ENCODE results near the gene TAAR1. TPM values are rescaled to one million over a fixed set of nuclear protein-coding genes. Genes with fewer than 3 reads are reported as not detected.

The TAAR1 gene
- total RNA-seq, 1 experiment from 2014 or later = not detected

GRCh38 chr6:132624175-132624574 is 34.8 kb downstream of the TAAR1 start, which contains the start of gene TAAR2:
TAAR2 (minus strand) TSS chr6:132624275; CDS start chr6:132624275, 0 bp downstream.
- Histone ChIP-seq H3K79me2 (ENCODE audit: insufficient read depth, low read length) (no peaks in the 10 kb centered on the region), H3K27me3 (ENCODE audit: insufficient read depth, low read length) (no peaks in the 10 kb centered on the region), H3K4me3 (replicated peaks in 1 of 2; ENCODE audit: low read depth in 1 of 2, low read length in 2 of 2) (no peak within 1 kb of the TSS), H3K36me3 (ENCODE audit: control insufficient read depth in 1 of 2, insufficient read depth in 2 of 2, low read length in 2 of 2) (no peaks in the 10 kb centered on the region), H3K9me2 (ENCODE audit: insufficient read depth) (no peaks in the 10 kb centered on the region), H4K20me1 (ENCODE audit: insufficient read depth) (no peaks in the 10 kb centered on the region), H3K9ac (ENCODE audit: low read length) (no peak within 1 kb of the TSS), H3K4me2 (ENCODE audit: low read length) (no peak within 1 kb of the TSS), H3K4me1 (ENCODE audit: control insufficient read depth in 1 of 2, insufficient read depth in 2 of 2, low read length in 2 of 2) (no peaks in the 10 kb centered on the region), H3K27ac (ENCODE audit: low read depth, low read length) (no peak within 1 kb of the TSS), H3K9me3 (ENCODE audit: control insufficient read depth in 1 of 2, insufficient read depth in 1 of 2, low read depth in 1 of 2, low read length in 2 of 2) (no peaks in the 10 kb centered on the region), H2AFZ (ENCODE audit: low read depth, low read length, poor library complexity, severe bottlenecking) (no peak within 1 kb of the TSS)
- intact Hi-C loops (cut with micrococcal nuclease) = no loop called here
- no peak for DNase-seq (ENCODE audit: low read depth, low spot score)
- ChIA-PET RAD21 (ENCODE audit: low non-redundant PET in 1 of 2, low total read pairs in 2 of 2, uncharacterized antibody in 2 of 2, unreplicated experiment in 2 of 2) (no interaction called here), POLR2A (no interaction called here), CTCF (no interaction called here)
- ATAC-seq = no peak
- BruUV-seq (replicated peaks) = no TSS peak
- TF ChIP-seq YY1 (IDR thresholded peaks at IDR 0.05; ENCODE audit: extremely low read depth, insufficient replicate concordance, low read depth, low read length) (no peak), SIN3A (IDR thresholded peaks at IDR 0.05; ENCODE audit: low read depth) (no peak), EZH2 (IDR thresholded peaks at IDR 0.05) (no peak), ATF3 (IDR thresholded peaks at IDR 0.05) (no peak), POLR2AphosphoS5 (IDR thresholded peaks at IDR 0.05; ENCODE audit: low read depth, low read length) (no peak), TCF7L2 (IDR thresholded peaks at IDR 0.05; ENCODE audit: borderline replicate concordance, extremely low read depth, insufficient read depth, insufficient read length) (no peak), JUND (IDR thresholded peaks at IDR 0.05) (no peak), POLR2A (IDR thresholded peaks at IDR 0.05; ENCODE audit: borderline replicate concordance, extremely low read depth, insufficient read depth, insufficient read length) (no peak), ELF1 (IDR thresholded peaks at IDR 0.05; ENCODE audit: borderline replicate concordance, low read depth) (no peak), SP1 (IDR thresholded peaks at IDR 0.05; ENCODE audit: low read depth) (no peak), EGR1 (IDR thresholded peaks at IDR 0.05; ENCODE audit: low read depth) (no peak), CBX3 (IDR thresholded peaks at IDR 0.05; ENCODE audit: low read depth) (no peak), ZBTB33 (IDR thresholded peaks at IDR 0.05; ENCODE audit: extremely low read depth, insufficient replicate concordance, low read length) (no peak), REST (IDR thresholded peaks at IDR 0.05; ENCODE audit: low read depth) (no peak), RAD21 (IDR thresholded peaks at IDR 0.05; ENCODE audit: low read depth) (no peak), ZFX (IDR thresholded peaks at IDR 0.05) (no peak), CTCF (IDR thresholded peaks at IDR 0.05 in 2 of 3, conservative IDR thresholded peaks at IDR 0.05 in 1 of 3; ENCODE audit: borderline replicate concordance in 1 of 3, insufficient read depth in 1 of 3, low read depth in 2 of 3, low read length in 2 of 3) (no peak), CEBPB (IDR thresholded peaks at IDR 0.05; ENCODE audit: low read depth) (no peak)
